Neural crest cell (in vitro differentiated cells): ENCODE measurements around the gene SASH1. TPM values are rescaled to one million over a fixed set of nuclear protein-coding genes. Genes with fewer than 3 reads are reported as not detected.

ENCODE experiments used
- DNase-seq: peaks from one replicate; pipeline ENCODE4 v3.0.0; 2021; ENCODE audit warnings: low read depth, mixed read lengths, low spot score
- H3K27ac Mint-ChIP-seq: one replicate; pipeline ENCODE4 v1.8.0; 2021; ENCODE audit warnings: mild to moderate bottlenecking, mixed read lengths; ENCODE audit not compliant: unreplicated experiment
- H3K27me3 Mint-ChIP-seq: 2 replicates; pipeline ENCODE4 v1.8.0; 2021; ENCODE audit warnings: low read depth, mild to moderate bottlenecking, mixed read lengths
- H3K36me3 Mint-ChIP-seq: 2 replicates; pipeline ENCODE4 v1.8.0; 2021; ENCODE audit warnings: low read depth, mild to moderate bottlenecking, mixed read lengths
- H3K4me1 Mint-ChIP-seq: 2 replicates; pipeline ENCODE4 v1.8.0; 2021; ENCODE audit warnings: mixed read lengths
- H3K4me3 Mint-ChIP-seq: one replicate; pipeline ENCODE4 v1.8.0; 2021; ENCODE audit warnings: mild to moderate bottlenecking, mixed read lengths
- H3K9me3 Mint-ChIP-seq: 2 replicates; pipeline ENCODE4 v1.8.0; 2021; ENCODE audit warnings: mixed read lengths
- CTCF ChIP-seq: fragments of 200-600 bp; sonication (generic); conservative IDR thresholded peaks from 2 replicates; pipeline ENCODE4 v1.5.0; 2021; ENCODE audit warnings: antibody characterized with exemption, mild to moderate bottlenecking
- total RNA-seq: library from RNA; stranded (reverse); gene quantifications from 2 replicates; pipeline ENCODE4 v1.2.1, GENCODE V29; 2021

SASH1 gene
- total RNA-seq, 1 donor from 2014 or later = 90.0 TPM

GRCh38 chr6:148435386-148435785 lies 92.7 kb downstream of the SASH1 start:
- no peak overlapping the region for H3K27ac Mint-ChIP-seq

GRCh38 chr6:148436466-148436865 lies 93.8 kb downstream of the SASH1 start:
- no peaks in the 10 kb centered on the region for H3K27me3 Mint-ChIP-seq
- H3K9me3 Mint-ChIP-seq = no peaks in the 10 kb centered on the region
- DNase-seq = no peak
- peaks cover 17% of the 10 kb centered on the region for H3K4me1 Mint-ChIP-seq
- no peak overlapping the region for H3K27ac Mint-ChIP-seq
- no peak overlapping the region for H3K4me3 Mint-ChIP-seq
- H3K36me3 Mint-ChIP-seq = peaks cover 3% of the 10 kb centered on the region
- TF ChIP-seq CTCF = no peak

More at GRCh38 chr6:148435386-148435785, 92.7 kb downstream of the SASH1 start:
- Mint-ChIP-seq H3K4me3 (no peak overlapping the region), H3K27me3 (no peaks in the 10 kb centered on the region), H3K9me3 (peaks cover 2% of the 10 kb centered on the region), H3K4me1 (peaks cover 22% of the 10 kb centered on the region), H3K36me3 (peaks cover 8% of the 10 kb centered on the region)
- no peak for DNase-seq
- no peak for TF ChIP-seq CTCF

- no peak for DNase-seq
- Mint-ChIP-seq H3K27ac (no peak overlapping the region), H3K4me1 (peaks cover 10% of the 10 kb centered on the region), H3K4me3 (no peak overlapping the region), H3K9me3 (no peaks in the 10 kb centered on the region), H3K36me3 (peaks cover 5% of the 10 kb centered on the region), H3K27me3 (no peaks in the 10 kb centered on the region)
- no peak for TF ChIP-seq CTCF
Observed at GRCh38 chr6:148438632-148439031, 96.0 kb downstream of the SASH1 start.

GRCh38 chr6:148440016-148440415 lies 97.4 kb downstream of the SASH1 start:
- H3K27ac Mint-ChIP-seq = no peak overlapping the region
- no peaks in the 10 kb centered on the region for H3K27me3 Mint-ChIP-seq
- peaks cover 6% of the 10 kb centered on the region for H3K36me3 Mint-ChIP-seq
- H3K9me3 Mint-ChIP-seq = no peaks in the 10 kb centered on the region
- H3K4me1 Mint-ChIP-seq = peaks cover 15% of the 10 kb centered on the region
- TF ChIP-seq CTCF = no peak
- no peak for DNase-seq
- no peak overlapping the region for H3K4me3 Mint-ChIP-seq

- DNase-seq = no peak
- no peak overlapping the region for H3K27ac Mint-ChIP-seq
- H3K36me3 Mint-ChIP-seq = peaks cover 10% of the 10 kb centered on the region
- H3K4me3 Mint-ChIP-seq = no peak overlapping the region
- H3K27me3 Mint-ChIP-seq = no peaks in the 10 kb centered on the region
- no peak for TF ChIP-seq CTCF
- no peaks in the 10 kb centered on the region for H3K9me3 Mint-ChIP-seq
- peaks cover 15% of the 10 kb centered on the region for H3K4me1 Mint-ChIP-seq
Observed at GRCh38 chr6:148440877-148441453, 98.3 kb downstream of the SASH1 start.
